OCI-LY3 (cell line): ENCODE measurements around the gene DHRS7.

Source experiments
- CTCF ChIP-seq: fragments of 200-600, 300-600 bp; sonication (generic); IDR thresholded peaks from 2 replicates; pipeline ENCODE4 v1.5.1; 2014; ENCODE audit warnings: antibody characterized with exemption, low read length, low read depth
- EZH2phosphoT487 ChIP-seq: fragments of 200-600 bp; shearing (Covaris generic); IDR thresholded peaks from 2 replicates; pipeline ENCODE4 v1.6.1; 2018; ENCODE audit warnings: antibody characterized with exemption, mixed run types, low read depth

DNA sequence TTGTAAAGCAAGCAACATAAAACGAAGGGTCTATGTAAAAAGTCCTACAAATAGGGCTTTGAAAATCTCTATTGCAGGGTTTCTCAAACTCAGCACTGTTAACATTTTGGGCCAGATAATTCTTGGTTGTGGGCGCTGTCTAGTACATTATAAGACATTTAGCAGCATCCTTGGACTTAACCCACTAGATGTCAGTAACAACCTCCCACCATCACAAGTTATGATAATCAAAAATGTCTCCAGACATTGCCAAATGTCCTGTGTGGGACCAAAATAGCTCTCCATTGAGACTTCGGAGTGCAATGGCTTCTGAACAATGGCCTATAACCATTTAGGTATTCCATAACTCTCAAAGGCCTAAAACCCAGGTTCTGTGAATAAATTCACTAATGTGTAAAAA, 22.9 kb upstream of the DHRS7 start:
- TF ChIP-seq CTCF: peak; percentile 67
- TF ChIP-seq EZH2phosphoT487: no peak
